Mesenchymal stem cell (in vitro differentiated cells and primary cell): Measurements from ENCODE around the gene EDDM3A. TPM values are rescaled to one million over a fixed set of nuclear protein-coding genes. Genes with fewer than 3 reads are reported as not detected.

Experiments
- DNase-seq: peaks from one replicate; pipeline ENCODE4 v3.0.0-alpha.2; 2013
- H2AFZ ChIP-seq: one replicate; pipeline ENCODE4 v1.6.1; 2013; ENCODE audit warnings: low read depth, mild to moderate bottlenecking, control low read depth, inconsistent platforms, low read length, moderate library complexity
- H2AK5ac ChIP-seq: 2 replicates; pipeline ENCODE4 v1.6.1; 2013; ENCODE audit warnings: low read length, moderate library complexity, mild to moderate bottlenecking, inconsistent platforms; ENCODE audit not compliant: severe bottlenecking
- H2BK120ac ChIP-seq: one replicate; pipeline ENCODE4 v1.6.1; 2013; ENCODE audit warnings: low read depth, mild to moderate bottlenecking, inconsistent platforms, low read length, moderate library complexity
- H2BK12ac ChIP-seq, 2 experiments: one replicate each; pipeline ENCODE4 v1.6.1; 2013; ENCODE audit warnings: inconsistent platforms in 2 of 2, low read length in 2 of 2, mild to moderate bottlenecking in 2 of 2, moderate library complexity in 2 of 2, control low read depth in 1 of 2
- H2BK15ac ChIP-seq: one replicate; pipeline ENCODE4 v1.6.1; 2013; ENCODE audit warnings: mild to moderate bottlenecking, low read depth, inconsistent platforms; ENCODE audit not compliant: poor library complexity, severe bottlenecking
- H2BK5ac ChIP-seq: 2 replicates; pipeline ENCODE4 v1.6.1; 2013; ENCODE audit warnings: low read depth, mild to moderate bottlenecking, low read length, control low read depth, inconsistent platforms; ENCODE audit not compliant: poor library complexity, severe bottlenecking
- H3K14ac ChIP-seq, 2 experiments: one replicate each; pipeline ENCODE4 v1.6.1; 2013; ENCODE audit warnings: inconsistent platforms in 2 of 2, low read length in 2 of 2, control low read depth in 1 of 2, mild to moderate bottlenecking in 1 of 2, moderate library complexity in 1 of 2
- H3K18ac ChIP-seq, 2 experiments: one replicate each; pipeline ENCODE4 v1.6.1; 2013; ENCODE audit warnings: inconsistent platforms in 2 of 2, low read length in 2 of 2, control low read depth in 1 of 2, low read depth in 1 of 2, mild to moderate bottlenecking in 1 of 2
- H3K23ac ChIP-seq, 2 experiments: one replicate each; pipeline ENCODE4 v1.6.1; 2013; ENCODE audit warnings: inconsistent platforms in 2 of 2, low read length in 2 of 2, mild to moderate bottlenecking in 2 of 2, moderate library complexity in 2 of 2, control low read depth in 1 of 2
- H3K27ac ChIP-seq: 2 replicates; pipeline ENCODE4 v1.5.1; 2013; ENCODE audit warnings: mild to moderate bottlenecking, moderate library complexity, low read length, control low read depth, inconsistent platforms; ENCODE audit not compliant: poor library complexity, severe bottlenecking
- H3K27me3 ChIP-seq, 2 experiments: 2 replicates each; pipeline versions ENCODE4 v1.6.1 to v1.7.0; 2013; ENCODE audit warnings: low read length in 2 of 2, mild to moderate bottlenecking in 2 of 2, moderate library complexity in 2 of 2, control low read depth in 1 of 2, inconsistent platforms in 1 of 2; ENCODE audit not compliant: control insufficient read depth in 1 of 2, insufficient read depth in 1 of 2
- H3K36me3 ChIP-seq, 2 experiments: 2 replicates each; pipeline versions ENCODE4 v1.6.1 to v1.7.0; 2013; ENCODE audit warnings: low read length in 2 of 2, control low read depth in 1 of 2, inconsistent platforms in 1 of 2, low read depth in 1 of 2, mild to moderate bottlenecking in 1 of 2; ENCODE audit not compliant: insufficient read depth in 2 of 2, control insufficient read depth in 1 of 2
- H3K4ac ChIP-seq, 2 experiments: one replicate each; pipeline ENCODE4 v1.6.1; 2013; ENCODE audit warnings: inconsistent platforms in 2 of 2, low read length in 2 of 2, mild to moderate bottlenecking in 2 of 2, moderate library complexity in 2 of 2, control low read depth in 1 of 2, low read depth in 1 of 2
- H3K4me1 ChIP-seq: 2 replicates; pipeline ENCODE4 v1.6.1; 2013; ENCODE audit warnings: low read depth, low read length, control low read depth; ENCODE audit not compliant: control insufficient read depth, insufficient read depth
- H3K4me2 ChIP-seq: 2 replicates; pipeline ENCODE4 v1.6.1; 2013; ENCODE audit warnings: low read length, mild to moderate bottlenecking, inconsistent platforms; ENCODE audit not compliant: poor library complexity, severe bottlenecking
- H3K4me3 ChIP-seq, 2 experiments: 2 replicates each; pipeline versions ENCODE4 v1.5.1 to v1.7.0; 2013; ENCODE audit warnings: low read length in 2 of 2, mild to moderate bottlenecking in 2 of 2, control low read depth in 1 of 2, low read depth in 1 of 2; ENCODE audit not compliant: insufficient read depth in 1 of 2
- H3K79me1 ChIP-seq: replicated peaks from 2 replicates; pipeline ENCODE4 v1.6.1; 2013; ENCODE audit warnings: mild to moderate bottlenecking, control low read depth, low read length, inconsistent platforms; ENCODE audit not compliant: poor library complexity, severe bottlenecking
- H3K9ac ChIP-seq: 2 replicates; pipeline ENCODE4 v1.7.0; 2013; ENCODE audit warnings: mild to moderate bottlenecking, low read length, moderate library complexity
- H3K9me3 ChIP-seq: 2 replicates; pipeline ENCODE4 v1.7.0; 2013; ENCODE audit warnings: mild to moderate bottlenecking, low read length; ENCODE audit not compliant: control insufficient read depth
- H4K8ac ChIP-seq: one replicate; pipeline ENCODE4 v1.6.1; 2013; ENCODE audit warnings: inconsistent platforms, mild to moderate bottlenecking, low read length, moderate library complexity
- H4K91ac ChIP-seq: one replicate; pipeline ENCODE4 v1.6.1; 2013; ENCODE audit warnings: mild to moderate bottlenecking, low read length, inconsistent platforms
- WGBS: methylation state at CpG from one replicate; pipeline ENCODE4 v1.1.7; 2013; ENCODE audit warnings: mixed read lengths; 5-methylcytosine and 5-hydroxymethylcytosine counted together
- polyA plus RNA-seq, 2 experiments: library from polyadenylated mRNA; stranded (reverse); fragments of 200-250 nt; gene quantifications; one replicate each; pipeline ENCODE4 v1.2.3, GENCODE V29; 2013

Gene EDDM3A
- polyA plus RNA-seq (2013, experiment 1 of 2): not detected
- not detected for polyA plus RNA-seq (2013, experiment 2 of 2)

GRCh38 chr14:20745571-20746358, at the start of gene EDDM3A:
Gene EDDM3A (plus strand): TSS chr14:20745887. CDS start chr14:20747581, 1,694 bp downstream.
- Histone ChIP-seq H4K91ac (no peak within 1 kb of the TSS), H3K36me3 (no peaks in the 10 kb centered on the region), H2BK5ac (no peak within 1 kb of the TSS), H2AK5ac (no peak within 1 kb of the TSS), H3K27ac (no peak within 1 kb of the TSS), H2BK15ac (no peak within 1 kb of the TSS), H3K4me2 (no peak within 1 kb of the TSS), H3K18ac (no peak within 1 kb of the TSS), H3K4me3 (no peak within 1 kb of the TSS), H3K4me1 (no peaks in the 10 kb centered on the region), H3K9ac (no peak within 1 kb of the TSS), H3K9me3 (no peaks in the 10 kb centered on the region), H3K23ac (no peak within 1 kb of the TSS), H3K27me3 (peaks cover 0 to 22% of the 10 kb centered on the region in 2 experiments), H2BK12ac (no peak within 1 kb of the TSS), H4K8ac (no peak within 1 kb of the TSS), H3K79me1 (no peaks in the 10 kb centered on the region), H3K4ac (no peak within 1 kb of the TSS), H2AFZ (no peak within 1 kb of the TSS), H3K14ac (no peak within 1 kb of the TSS), H2BK120ac (no peak within 1 kb of the TSS)
- DNase-seq: no peak
- 77% methylated on average over 5 of the region's 6 CpGs for WGBS

- Histone ChIP-seq H3K9ac (peak overlapping the region; percentile 33), H2AFZ (no peak overlapping the region), H3K27ac (no peak overlapping the region), H2BK5ac (no peak overlapping the region), H3K18ac (no peak overlapping the region), H3K23ac (no peak overlapping the region), H3K4me1 (no peaks in the 10 kb centered on the region), H3K79me1 (no peaks in the 10 kb centered on the region), H3K14ac (no peak overlapping the region), H3K4me2 (no peak overlapping the region), H3K27me3 (no peaks in the 10 kb centered on the region), H3K9me3 (no peaks in the 10 kb centered on the region), H2BK15ac (no peak overlapping the region), H4K91ac (no peak overlapping the region), H2AK5ac (no peak overlapping the region), H2BK120ac (no peak overlapping the region), H3K4ac (no peak overlapping the region), H2BK12ac (no peak overlapping the region), H3K4me3 (no peak overlapping the region), H4K8ac (no peak overlapping the region), H3K36me3 (peaks cover 0 to 16% of the 10 kb centered on the region in 2 experiments)
- 89% methylated on average over 4 of the region's 5 CpGs for WGBS
- DNase-seq: no peak
These were observed 48.9 kb upstream of the EDDM3A start for GRCh38 chr14:20696764-20697163.

- H2BK5ac ChIP-seq: no peak overlapping the region
- H3K9me3 ChIP-seq: no peaks in the 10 kb centered on the region
- H3K14ac ChIP-seq: no peak overlapping the region
- H4K8ac ChIP-seq: peak overlapping the region; percentile 38
- no peak overlapping the region for H2BK120ac ChIP-seq
- no peak overlapping the region for H4K91ac ChIP-seq
- H3K4me1 ChIP-seq: no peaks in the 10 kb centered on the region
- H2AFZ ChIP-seq: no peak overlapping the region
- no peaks in the 10 kb centered on the region for H3K79me1 ChIP-seq
- no peak overlapping the region for H3K4ac ChIP-seq
- peak overlapping the region; percentile 37 for H3K9ac ChIP-seq
- WGBS: 32% methylated on average over 4 of the region's 6 CpGs
- H2BK12ac ChIP-seq: no peak overlapping the region
- H2BK15ac ChIP-seq: no peak overlapping the region
- no peak overlapping the region for H3K27ac ChIP-seq
- DNase-seq: peak; percentile 62
- H2AK5ac ChIP-seq: no peak overlapping the region
- H3K36me3 ChIP-seq: peaks cover 0 to 16% of the 10 kb centered on the region in 2 experiments
- H3K4me3 ChIP-seq: no peak overlapping the region
- H3K27me3 ChIP-seq: no peaks in the 10 kb centered on the region
- H3K23ac ChIP-seq: peak overlapping the region in 1 of 2 experiments; percentile 56
- H3K4me2 ChIP-seq: no peak overlapping the region
- no peak overlapping the region for H3K18ac ChIP-seq
These were observed 48.2 kb upstream of the EDDM3A start for GRCh38 chr14:20697273-20698017.

GRCh38 chr14:20698018-20698329, 47.7 kb upstream of the EDDM3A start:
- Histone ChIP-seq H3K9me3 (no peaks in the 10 kb centered on the region), H3K36me3 (peaks cover 0 to 16% of the 10 kb centered on the region in 2 experiments), H3K4me3 (no peak overlapping the region), H3K27me3 (no peaks in the 10 kb centered on the region), H2AFZ (no peak overlapping the region), H2AK5ac (no peak overlapping the region), H3K79me1 (no peaks in the 10 kb centered on the region), H3K27ac (no peak overlapping the region), H3K4me1 (no peaks in the 10 kb centered on the region), H2BK15ac (no peak overlapping the region), H3K18ac (no peak overlapping the region), H3K14ac (no peak overlapping the region), H3K4ac (no peak overlapping the region), H2BK120ac (no peak overlapping the region), H3K9ac (peak overlapping the region; percentile 37), H4K91ac (no peak overlapping the region), H2BK12ac (no peak overlapping the region), H2BK5ac (no peak overlapping the region), H3K4me2 (no peak overlapping the region), H4K8ac (no peak overlapping the region), H3K23ac (no peak overlapping the region)
- DNase-seq: no peak
